HG03521 (cell line): ENCODE results near the gene CYB5R4.

ENCODE experiments used
- ATAC-seq: cut with Tn5 transposase; IDR thresholded peaks from one replicate; pipeline ENCODE4 v1.9.1; 2021; ENCODE audit warnings: mild to moderate bottlenecking, moderate library complexity; ENCODE audit not compliant: unreplicated experiment

The CYB5R4 gene, protein sequence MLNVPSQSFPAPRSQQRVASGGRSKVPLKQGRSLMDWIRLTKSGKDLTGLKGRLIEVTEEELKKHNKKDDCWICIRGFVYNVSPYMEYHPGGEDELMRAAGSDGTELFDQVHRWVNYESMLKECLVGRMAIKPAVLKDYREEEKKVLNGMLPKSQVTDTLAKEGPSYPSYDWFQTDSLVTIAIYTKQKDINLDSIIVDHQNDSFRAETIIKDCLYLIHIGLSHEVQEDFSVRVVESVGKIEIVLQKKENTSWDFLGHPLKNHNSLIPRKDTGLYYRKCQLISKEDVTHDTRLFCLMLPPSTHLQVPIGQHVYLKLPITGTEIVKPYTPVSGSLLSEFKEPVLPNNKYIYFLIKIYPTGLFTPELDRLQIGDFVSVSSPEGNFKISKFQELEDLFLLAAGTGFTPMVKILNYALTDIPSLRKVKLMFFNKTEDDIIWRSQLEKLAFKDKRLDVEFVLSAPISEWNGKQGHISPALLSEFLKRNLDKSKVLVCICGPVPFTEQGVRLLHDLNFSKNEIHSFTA

DNA sequence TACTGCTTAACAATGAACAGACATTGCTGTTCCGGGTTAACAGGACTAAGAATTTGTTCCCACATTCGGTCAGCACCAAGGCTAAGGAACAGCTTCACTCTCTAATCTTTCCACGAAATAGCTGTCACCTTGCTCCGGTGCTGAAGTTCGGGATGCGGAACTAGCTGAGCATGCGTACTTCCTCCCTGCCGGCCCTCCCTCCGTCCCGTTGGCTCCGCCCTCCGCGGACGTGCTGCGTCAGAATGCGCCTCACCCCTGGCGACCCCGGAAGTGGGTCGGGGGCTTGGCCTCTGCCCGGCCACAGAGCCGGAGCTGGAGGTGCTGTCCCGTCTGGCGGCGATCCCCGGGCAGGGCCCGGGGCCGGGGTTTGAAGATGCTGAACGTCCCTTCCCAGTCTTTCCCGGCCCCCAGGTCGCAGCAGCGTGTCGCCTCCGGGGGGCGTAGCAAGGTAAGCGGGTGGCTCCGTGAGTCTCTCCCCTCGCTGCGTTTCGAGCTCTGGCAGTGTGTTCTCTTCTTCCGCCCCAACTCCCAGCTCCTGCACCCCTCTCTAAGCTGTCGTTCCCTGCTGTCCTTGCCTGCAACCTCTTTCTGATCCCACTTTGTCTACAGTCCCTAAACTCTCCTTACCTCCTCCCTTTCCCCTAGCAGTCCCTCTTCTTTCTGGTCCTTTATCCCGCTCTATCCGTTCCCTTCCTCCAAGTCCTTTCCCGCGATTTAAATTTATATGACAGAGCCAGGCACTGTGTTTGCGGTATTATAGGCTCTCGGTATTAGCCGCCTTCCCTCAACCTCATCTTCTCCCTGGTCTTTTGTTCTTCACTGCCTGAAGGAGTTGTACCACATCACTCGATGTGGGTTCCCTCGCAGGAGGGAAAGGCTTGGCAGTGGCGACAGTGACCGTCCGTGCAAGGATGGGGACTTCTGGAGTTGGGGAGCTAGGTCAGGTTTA is at the start of gene CYB5R4:
CYB5R4 (plus strand) TSS at position 280 of the 949 bp plus-strand sequence; CDS start at position 374, 94 bp downstream.
- peak; percentile 99 for ATAC-seq

DNA sequence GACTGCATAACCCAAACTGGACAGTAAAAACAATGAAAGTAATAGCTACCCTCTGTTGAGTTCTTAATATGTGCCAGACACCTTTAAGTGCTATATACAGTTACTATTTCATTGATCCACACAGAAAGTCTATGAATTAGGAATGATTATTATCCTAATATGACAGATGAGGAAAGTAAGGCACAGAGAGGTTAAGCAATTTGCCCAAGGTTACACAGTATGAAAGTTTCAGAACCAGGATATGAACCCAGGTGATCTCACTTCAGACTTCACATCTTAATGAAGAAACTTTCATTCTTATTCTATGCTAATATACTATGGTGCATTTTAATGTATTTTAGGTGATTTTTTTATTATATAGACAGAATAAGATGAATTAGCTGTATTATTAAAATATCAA is 46.9 kb upstream of the CYB5R4 start:
- no peak for ATAC-seq

DNA sequence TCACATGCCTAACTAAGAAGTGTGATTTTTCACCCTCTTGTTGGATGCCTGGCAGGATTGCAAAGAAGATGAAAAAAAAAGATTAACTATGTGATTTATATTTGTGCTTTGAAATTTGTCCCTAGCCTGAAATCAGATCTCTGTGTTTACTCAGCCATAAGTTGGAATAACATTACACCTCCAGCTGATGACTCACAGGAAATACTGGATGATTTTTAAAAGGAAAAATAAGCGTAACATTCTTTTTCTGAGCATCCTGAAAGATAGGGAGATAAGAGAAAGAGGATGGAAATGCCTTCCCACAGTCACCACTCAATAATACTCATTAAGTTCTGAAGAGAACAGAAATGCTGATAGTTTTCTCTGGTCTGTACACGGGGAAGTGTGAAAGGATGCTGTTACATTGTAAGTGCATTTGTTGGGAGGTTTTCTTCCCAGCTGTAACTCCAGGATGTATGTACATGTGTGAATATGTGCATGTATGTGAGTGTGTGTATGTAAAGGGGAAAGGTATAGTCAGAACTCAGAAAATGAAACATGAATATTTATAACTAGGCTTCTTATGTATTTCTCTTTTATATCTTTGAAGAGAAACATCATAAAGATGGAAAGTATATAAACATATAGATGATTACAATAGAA is 43.7 kb upstream of the CYB5R4 start:
- ATAC-seq, result no peak

DNA sequence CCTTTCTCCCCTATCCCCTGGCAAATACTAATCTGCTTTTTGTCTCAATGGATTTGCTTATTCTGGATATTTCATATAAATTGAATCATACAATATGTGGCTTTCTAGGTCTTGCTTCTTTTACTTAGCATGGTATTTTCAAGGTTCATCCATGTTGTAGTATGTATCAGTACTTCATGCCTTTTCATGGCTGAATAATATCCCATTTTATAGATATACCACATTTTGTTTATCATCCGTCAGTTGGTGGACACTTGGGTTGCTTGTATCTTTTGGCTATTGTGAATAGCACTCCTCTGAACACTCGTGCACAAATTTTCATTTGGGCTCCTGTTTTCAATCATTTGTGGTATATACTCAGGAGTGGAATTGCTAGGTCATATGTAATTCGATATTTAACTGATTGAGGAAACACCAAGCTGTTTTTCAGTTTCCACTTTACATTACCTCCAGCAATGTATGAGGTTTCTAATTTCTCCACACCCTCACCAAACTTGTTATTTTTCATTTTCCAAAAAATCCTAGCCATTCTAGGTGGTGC is 36.8 kb upstream of the CYB5R4 start:
- ATAC-seq, result no peak

DNA sequence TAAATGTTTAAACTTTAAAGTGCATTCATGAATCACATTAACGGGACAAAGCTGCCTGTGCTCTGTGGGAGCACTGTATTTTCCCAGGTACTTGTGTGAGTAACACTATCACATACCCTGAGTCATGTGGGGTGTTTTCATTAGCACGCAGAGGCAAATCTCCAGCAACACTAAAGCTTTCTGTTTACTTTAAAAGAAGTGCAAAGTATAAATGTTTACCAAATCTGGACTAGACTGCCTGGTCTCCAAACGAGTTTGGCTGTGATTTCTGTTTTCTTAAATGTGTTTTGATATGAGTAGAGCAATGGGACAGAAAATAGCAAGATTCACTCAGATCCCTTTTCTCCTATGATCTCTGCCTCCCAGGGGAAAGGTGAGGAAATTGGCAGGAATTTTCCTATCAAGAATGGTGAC is 35.1 kb upstream of the CYB5R4 start:
- ATAC-seq, result no peak

DNA sequence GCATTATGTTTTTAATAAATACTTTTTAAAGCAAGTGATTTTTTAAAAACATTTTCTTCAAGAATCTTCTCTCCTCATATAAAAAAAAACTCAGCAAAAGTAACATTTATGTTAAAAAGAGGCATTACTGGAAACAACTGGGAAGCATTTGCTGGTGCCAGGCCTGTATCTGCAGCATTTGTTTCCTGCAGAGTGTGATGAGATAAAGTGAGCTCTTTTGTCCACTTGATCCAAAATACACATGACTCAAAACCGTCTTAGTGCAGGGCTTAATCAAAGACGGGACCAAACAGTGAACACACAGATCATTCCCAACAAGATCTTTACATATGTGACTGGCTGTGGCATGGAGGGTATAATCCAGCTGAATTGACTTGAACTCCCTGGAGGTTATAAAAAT is 34.7 kb upstream of the CYB5R4 start:
- ATAC-seq, result no peak

DNA sequence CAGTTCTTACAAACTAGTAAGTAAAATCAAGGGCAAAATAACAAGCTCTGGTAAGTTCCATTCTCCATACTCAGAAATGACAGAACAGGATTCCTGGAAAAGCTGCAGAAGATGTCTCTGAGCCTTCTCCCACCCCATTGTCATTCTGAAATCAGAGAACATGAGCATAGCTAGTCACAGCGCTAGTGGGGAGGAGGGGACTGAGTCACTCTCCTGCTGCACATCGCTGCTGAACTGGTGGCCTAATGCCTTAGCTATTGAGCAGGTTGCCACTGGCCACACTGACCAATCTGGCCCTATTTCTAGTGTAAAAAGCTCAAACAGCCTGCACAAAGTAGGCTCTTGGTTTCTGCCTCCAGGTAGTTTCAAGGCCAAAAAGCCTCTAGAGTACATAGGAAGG is 32.4 kb upstream of the CYB5R4 start:
- no peak for ATAC-seq

DNA sequence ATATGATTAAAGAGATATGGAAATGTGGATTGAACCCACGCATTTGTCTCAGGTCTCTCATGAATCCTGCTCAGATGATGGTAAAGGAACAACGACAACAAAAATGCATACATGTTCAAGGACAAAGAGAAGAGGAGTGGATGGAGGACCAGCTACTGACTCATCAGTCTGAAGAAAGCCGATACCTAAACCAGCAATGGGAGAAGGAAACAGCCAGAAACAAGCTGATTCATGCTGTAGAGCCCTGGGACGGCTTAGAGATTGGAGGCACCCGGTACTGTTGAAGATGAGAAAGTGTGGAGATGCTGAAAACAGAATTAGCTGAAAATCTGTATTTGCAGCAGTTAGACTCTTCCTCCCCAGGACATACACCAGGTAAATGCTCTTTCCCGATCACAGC is 20.8 kb upstream of the CYB5R4 start:
- ATAC-seq, result no peak

DNA sequence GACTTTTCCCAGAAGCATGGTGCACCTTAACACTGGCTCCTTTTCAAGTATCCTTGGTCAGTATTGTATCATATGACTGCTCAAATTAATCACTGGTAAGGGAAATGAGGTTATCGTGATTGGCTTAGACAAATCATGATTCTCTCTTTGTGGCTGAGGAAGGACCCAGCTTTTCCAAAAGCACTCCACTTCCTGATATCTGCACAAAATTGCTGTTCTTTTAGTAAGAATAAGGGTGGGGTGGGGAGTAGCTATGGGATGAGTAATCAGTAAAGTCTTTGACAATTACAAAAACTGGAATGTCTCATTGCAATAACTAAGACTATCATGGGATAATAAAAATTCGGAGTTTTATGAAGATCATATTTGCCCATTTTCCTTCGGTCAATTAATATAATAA is 15.3 kb upstream of the CYB5R4 start:
- ATAC-seq, result no peak

DNA sequence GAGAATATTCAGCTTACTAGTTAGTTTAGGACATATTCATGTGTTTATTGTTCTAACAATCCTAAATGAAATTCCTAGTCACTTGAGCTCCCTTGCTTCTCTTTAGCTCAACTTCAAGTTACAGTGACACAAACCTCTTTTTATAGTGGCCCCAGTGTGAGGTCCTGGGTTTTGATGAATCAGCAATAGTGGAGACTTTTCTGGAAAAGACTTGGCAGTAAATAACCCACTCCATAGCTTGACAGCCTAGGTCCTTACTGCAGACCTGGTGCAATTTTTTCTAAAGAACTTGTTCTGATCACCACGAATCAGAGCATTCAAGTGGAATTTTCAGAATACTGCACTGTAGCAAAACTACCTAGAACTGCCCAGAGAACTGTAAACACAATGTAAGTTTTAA is 13.2 kb upstream of the CYB5R4 start:
- no peak for ATAC-seq

DNA sequence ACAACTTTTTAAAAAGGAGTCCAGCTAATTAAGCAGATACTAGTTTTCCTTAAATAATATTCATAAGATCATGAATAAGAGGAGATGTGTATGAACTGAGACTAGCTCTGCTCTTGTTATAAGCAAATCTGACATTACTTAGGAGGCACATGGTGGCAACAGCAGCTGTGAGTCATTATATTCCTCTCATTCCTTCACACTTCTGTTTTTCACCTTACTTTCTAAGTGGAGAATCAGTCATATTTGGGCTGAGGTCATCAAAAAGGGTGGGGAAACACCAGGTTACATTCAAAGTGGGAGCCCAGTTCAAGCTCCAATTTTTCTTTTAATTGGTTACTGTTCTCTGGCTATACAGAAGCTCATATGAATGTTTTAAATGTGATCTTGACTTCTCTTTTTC is 12.3 kb upstream of the CYB5R4 start:
- peak; percentile 54 for ATAC-seq

DNA sequence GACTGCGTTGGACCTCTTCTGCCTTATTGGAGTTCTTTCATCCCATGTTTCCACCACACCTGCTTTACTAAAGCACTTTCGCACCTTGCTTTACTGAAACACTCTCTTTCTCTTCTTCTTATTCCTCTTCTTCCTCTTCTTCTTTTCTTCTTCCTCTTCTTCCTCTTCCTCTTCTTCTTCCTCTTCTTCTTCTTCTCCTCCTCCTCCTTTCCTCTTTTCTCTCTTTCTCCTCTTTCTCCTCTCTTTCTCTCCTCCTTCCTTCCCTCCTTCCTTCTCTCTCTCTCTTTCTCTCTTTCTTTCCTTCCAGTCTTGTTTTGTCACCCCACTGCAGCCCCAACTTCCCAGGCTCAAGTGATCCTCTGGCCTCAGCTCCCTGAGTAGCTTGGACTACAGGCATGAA is 10.4 kb upstream of the CYB5R4 start:
- no peak for ATAC-seq

DNA sequence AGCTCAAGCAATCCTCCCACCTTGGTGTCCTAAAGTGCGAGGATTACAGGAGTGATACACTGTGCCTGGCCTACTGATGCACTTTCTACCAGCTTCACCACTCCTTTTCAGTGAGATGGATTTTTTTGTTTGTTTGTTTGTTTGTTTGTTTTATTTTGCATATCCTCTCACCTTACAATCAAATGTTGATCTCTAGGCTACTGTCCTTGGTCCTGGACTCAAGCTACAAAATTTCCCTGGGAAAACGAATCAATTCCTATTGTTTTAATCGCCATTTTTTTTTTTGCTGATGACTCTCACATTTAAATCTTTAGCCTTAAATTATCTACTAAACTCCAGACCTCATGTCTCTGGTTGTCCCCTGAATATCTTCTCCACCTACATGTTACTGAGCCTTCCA is 9.9 kb upstream of the CYB5R4 start:
- ATAC-seq, result no peak

DNA sequence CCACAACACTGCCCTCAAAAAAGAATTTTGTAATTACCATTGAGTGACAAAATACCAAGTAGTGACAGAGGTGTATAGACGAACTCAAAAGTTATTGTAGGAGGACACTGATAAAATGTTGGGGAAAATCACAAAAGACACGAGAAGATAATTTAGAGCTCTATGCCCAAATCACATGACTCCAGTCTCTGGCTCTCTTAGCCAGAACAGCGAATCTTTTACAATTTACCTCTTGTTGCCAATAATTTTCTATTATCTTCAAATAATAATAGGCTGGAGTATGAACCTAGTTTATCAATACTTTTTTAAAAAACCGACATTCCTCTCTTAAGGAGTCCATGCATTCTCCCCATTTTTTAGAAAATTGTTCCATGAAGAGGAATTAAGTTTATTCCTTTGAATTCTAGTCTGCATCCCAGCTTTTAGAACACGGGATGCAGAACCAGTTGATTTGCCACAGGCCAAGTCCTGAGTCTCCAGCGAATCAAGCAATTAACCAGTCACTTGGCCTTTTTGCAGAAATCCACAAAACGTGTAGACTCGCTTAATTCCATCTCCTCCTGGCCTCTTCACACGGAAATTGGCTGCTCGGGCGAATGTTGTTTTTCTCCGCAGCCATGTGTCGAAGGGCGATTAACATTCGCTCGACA is 6.8 kb upstream of the CYB5R4 start:
- ATAC-seq, result no peak

DNA sequence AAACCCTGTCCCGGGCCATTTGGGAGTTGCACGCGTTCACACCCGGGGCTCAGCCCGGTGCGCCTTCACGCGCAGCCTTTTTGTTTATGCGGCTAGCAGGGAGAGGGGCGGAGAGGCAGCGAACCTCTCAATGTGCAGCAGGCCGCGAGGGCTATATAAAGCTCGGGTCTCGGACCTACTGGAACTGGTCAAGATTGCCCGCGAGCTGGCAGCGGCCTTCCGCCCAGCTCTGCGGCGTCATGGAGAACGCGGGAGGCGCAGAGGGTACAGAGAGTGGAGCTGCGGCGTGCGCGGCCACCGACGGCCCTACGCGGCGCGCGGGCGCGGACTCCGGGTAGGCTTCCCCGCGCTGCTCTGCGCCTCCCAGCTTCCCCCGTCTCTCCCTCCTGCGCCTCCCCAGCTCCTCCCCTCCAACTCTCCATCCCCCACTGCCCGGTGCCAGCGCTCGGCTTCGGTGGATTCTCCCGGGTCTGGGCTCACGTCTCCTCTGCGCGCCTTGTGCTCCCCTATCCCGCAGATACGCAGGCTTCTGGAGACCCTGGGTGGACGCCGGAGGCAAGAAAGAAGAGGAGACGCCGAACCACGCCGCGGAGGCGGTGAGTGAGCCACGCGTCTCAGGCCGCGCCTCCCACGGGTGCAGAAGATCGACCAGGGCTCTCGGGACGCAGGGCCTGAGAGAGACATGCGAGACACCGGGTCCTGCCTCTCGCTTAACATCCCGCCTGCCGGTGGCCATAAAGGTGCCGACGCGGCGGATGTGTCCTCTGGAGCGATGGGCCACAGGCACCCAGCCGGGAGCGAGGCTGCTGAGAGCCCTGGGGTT is 6.1 kb upstream of the CYB5R4 start, which contains the start of gene RIPPLY2:
RIPPLY2 (plus strand) TSS at position 183 of the 823 bp plus-strand sequence; CDS start at position 240, 57 bp downstream.
- no peak for ATAC-seq

DNA sequence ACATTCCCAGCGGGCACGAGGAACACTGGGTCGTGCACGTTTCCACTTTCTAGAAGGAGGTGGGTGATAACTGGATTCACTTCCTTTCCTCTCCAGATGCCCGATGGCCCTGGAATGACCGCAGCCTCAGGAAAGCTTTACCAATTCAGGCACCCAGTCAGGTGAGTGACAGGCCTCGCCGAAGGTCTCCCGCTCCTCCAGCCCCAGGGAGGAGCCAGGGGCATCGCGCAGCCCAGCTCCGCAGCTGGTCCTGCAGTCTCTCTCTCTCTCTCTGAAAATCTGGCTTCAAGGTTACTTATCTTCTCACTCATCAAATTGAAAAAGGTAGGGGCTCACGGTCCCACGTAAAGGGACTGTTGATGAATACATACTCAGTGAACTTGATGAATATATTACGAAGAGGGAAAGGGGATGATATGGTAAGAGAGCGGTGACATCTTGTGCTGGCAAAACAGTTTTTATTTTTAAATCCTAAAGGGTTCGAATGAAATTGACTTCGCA is 5.4 kb upstream of the CYB5R4 start:
- ATAC-seq, result no peak

DNA sequence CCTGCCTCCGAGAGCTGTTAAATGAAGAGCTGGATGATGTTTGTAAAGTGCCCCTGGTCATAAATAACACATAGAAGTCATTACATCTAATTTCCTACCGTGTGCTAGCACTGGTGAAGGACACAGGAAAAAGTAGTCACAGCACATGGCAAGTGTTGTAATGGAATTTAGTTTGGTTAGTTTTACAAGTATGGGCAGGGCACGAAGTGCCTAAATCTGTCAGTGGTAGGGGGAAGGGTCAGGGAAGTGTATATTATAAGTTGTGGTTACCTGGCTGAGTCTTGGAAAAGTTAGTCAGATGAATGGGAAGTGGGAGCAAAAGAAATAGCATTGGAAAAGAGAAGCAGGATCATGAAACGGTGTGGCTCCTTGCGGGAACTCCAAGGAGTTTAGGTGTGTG is 4.7 kb upstream of the CYB5R4 start:
- no peak for ATAC-seq

DNA sequence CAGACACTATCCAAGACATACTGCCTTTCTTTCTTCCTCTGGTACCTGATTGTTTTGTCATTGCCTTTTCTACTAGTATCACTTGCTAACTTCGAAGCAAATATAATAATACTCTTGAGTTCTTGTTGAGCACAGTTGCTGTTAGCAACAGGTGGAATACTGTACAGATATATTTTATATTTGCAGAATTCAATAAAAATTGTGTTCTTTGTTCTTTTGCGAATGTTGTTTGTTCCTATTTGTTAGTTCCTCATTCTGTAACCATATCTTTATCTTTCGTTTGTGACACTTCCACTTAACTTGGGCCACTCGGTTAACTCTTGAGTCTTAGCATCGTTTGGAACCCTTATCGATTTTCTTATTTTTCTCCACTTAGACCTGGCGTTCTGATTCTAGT is 868 bp downstream of the CYB5R4 start:
- no peak for ATAC-seq

DNA sequence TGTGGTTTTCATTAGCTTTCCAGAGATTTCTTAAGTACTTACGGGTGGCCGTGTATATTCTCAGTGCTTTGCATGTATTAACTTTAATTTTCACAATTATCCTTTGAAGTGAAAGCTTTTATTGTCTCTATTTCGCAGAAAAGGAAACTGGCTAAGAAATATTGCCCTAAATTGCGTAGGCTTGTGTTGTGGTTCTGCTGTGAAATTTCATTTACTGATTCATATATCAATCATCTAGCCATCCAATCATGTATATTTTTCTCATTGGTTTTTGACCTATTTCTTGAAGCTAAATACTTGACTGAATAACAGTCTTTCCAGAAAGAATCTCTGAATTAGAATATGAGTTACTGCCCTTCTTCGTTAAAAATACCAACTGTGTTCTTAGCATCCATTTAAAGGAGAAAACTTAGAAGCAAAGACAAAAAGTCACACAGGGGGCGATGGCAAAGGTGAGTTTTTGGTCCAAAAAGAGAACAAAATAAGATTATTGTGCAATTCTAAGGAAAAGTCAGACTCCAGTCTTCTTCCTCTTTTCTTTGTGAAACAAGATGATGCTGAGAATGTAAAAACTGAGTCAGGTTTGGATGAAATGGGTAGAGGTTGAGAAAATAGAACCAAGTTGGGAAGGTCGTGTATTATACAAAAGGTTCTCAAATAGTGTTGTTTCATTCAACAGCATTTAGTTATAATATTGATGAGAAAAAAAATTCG is 1.4 kb downstream of the CYB5R4 start:
- ATAC-seq, result no peak
